HG02973 (cell line): ENCODE data around the gene THADA.

ENCODE experiments used
- ATAC-seq: cut with Tn5 transposase; IDR thresholded peaks from one replicate; pipeline ENCODE4 v1.9.1; 2021; ENCODE audit warnings: moderate library complexity; ENCODE audit not compliant: unreplicated experiment

Gene THADA

GRCh38 chr2:43331422-43331821 is 264.4 kb downstream of the THADA start:
- no peak for ATAC-seq

- no peak for ATAC-seq
These were observed 266.2 kb downstream of the THADA start for GRCh38 chr2:43329637-43330036.

- ATAC-seq, result no peak
These were observed 267.0 kb downstream of the THADA start for GRCh38 chr2:43328832-43329231.

- no peak for ATAC-seq
These were observed 267.7 kb downstream of the THADA start for GRCh38 chr2:43328133-43328532.

- ATAC-seq, result no peak
These were observed 268.7 kb downstream of the THADA start for GRCh38 chr2:43327119-43327518.

- ATAC-seq, result no peak
These were observed 269.6 kb downstream of the THADA start for GRCh38 chr2:43326101-43326825.

- no peak for ATAC-seq
These were observed 270.6 kb downstream of the THADA start for GRCh38 chr2:43325107-43325811.

GRCh38 chr2:43324259-43325106 is 271.4 kb downstream of the THADA start:
- no peak for ATAC-seq

- no peak for ATAC-seq
These were observed 272.0 kb downstream of the THADA start for GRCh38 chr2:43323857-43324256.

- ATAC-seq, result no peak
These were observed 274.4 kb downstream of the THADA start for GRCh38 chr2:43321446-43321845.

- ATAC-seq, result no peak
These were observed 276.3 kb downstream of the THADA start for GRCh38 chr2:43319541-43319940.

GRCh38 chr2:43318791-43319190 is 277.0 kb downstream of the THADA start:
- ATAC-seq, result no peak

- no peak for ATAC-seq
These were observed 278.2 kb downstream of the THADA start for GRCh38 chr2:43317680-43318079.

GRCh38 chr2:43317194-43317593 is 278.6 kb downstream of the THADA start:
- no peak for ATAC-seq

- no peak for ATAC-seq
These were observed 280.4 kb downstream of the THADA start for GRCh38 chr2:43315482-43315881.

- ATAC-seq, result no peak
These were observed 281.4 kb downstream of the THADA start for GRCh38 chr2:43314299-43314927.

- no peak for ATAC-seq
These were observed 282.2 kb downstream of the THADA start for GRCh38 chr2:43313642-43314017.

GRCh38 chr2:43312755-43313641 is 282.8 kb downstream of the THADA start:
- no peak for ATAC-seq

GRCh38 chr2:43311276-43311675 is 284.6 kb downstream of the THADA start:
- ATAC-seq, result no peak

GRCh38 chr2:43309935-43310334 is 285.9 kb downstream of the THADA start:
- no peak for ATAC-seq
